Upper lobe of left lung (tissue), 6 donors: ENCODE data around the gene MED20. TPM values are rescaled to one million over a fixed set of nuclear protein-coding genes. Genes with fewer than 3 reads are reported as not detected.
A peak's percentile ranks its signal among the peaks of the same experiment; 100 is the strongest.

Experiments used
- ATAC-seq, 2 donors: fragments of 200-7000 bp; cut with Tn5 transposase; one replicate each; pipeline ENCODE4 v1.9.1; 2022; ENCODE audit warnings: mild to moderate bottlenecking in 2 of 2, moderate library complexity in 2 of 2; ENCODE audit not compliant: low FRiP score in 2 of 2
- DNase-seq, 2 donors: peaks; one replicate each; pipeline ENCODE4 v3.0.0-alpha.2; 2019 to 2020
- H3K27ac ChIP-seq, 4 donors: fragments of 200-600 bp; sonication (generic); one replicate each; pipeline ENCODE4 v1.5.1; 2016 to 2019
- H3K27me3 ChIP-seq, 4 donors: fragments of 200-600 bp; sonication (generic); one replicate each; pipeline ENCODE4 v1.5.1; 2017 to 2019
- H3K36me3 ChIP-seq, 4 donors: fragments of 200-600 bp; sonication (generic); one replicate each; pipeline ENCODE4 v1.5.1; 2016 to 2019
- H3K4me1 ChIP-seq, 4 donors: fragments of 200-600 bp; sonication (generic); one replicate each; pipeline ENCODE4 v1.5.1; 2018 to 2019
- H3K4me3 ChIP-seq, 4 donors: fragments of 200-600 bp; sonication (generic); one replicate each; pipeline ENCODE4 v1.5.1; 2017 to 2019; ENCODE audit warnings: mild to moderate bottlenecking in 2 of 4, moderate library complexity in 1 of 4
- H3K9me3 ChIP-seq, 4 donors: fragments of 200-600 bp; sonication (generic); one replicate each; pipeline ENCODE4 v1.5.1; 2018 to 2019
- EP300 ChIP-seq, 4 donors: sonication (generic); formaldehyde crosslinking; IDR thresholded peaks; one replicate each; pipeline ENCODE4 v1.5.1; 2017; ENCODE audit warnings: antibody characterized with exemption in 4 of 4, control low read depth in 2 of 4
- POLR2A ChIP-seq, 4 donors: fragments of 450-650 bp; IDR thresholded peaks; one replicate each; pipeline ENCODE4 v1.5.1; 2016 to 2017; ENCODE audit warnings: antibody characterized with exemption in 4 of 4, mild to moderate bottlenecking in 2 of 4
- POLR2AphosphoS5 ChIP-seq, 2 donors: sonication (generic); formaldehyde crosslinking; IDR thresholded peaks; one replicate each; pipeline ENCODE4 v1.5.1; 2017; ENCODE audit warnings: antibody characterized with exemption in 2 of 2
- WGBS, 2 donors: methylation state at CpG; one replicate each; pipeline ENCODE4 v1.1.5; 2017 to 2018; 5-methylcytosine and 5-hydroxymethylcytosine counted together
- total RNA-seq, 6 donors: library from RNA; depleted of rRNA in 4 of 6; stranded (reverse); fragments of >200 nt in 4 of 6; gene quantifications; one replicate each; pipeline versions ENCODE4 v1.1.0 to v1.2.1, GENCODE V29; 2016 to 2021
- TF ChIP-seq, protein P1 (sequence below), 6 experiments: fragments of 450-650 bp in 4 of 6; fragments of 200-600 bp in 2 of 6; sonication (generic) in 2 of 6; IDR thresholded peaks; one replicate each; pipeline ENCODE4 v1.5.1; 2016 to 2019; ENCODE audit warnings: antibody characterized with exemption in 6 of 6
- donor health status: DM: no; HTN: no; CAD: no; lungs with moderate emphysema.
- donor health status: DM: no; HTN: yes; CAD: no; lungs with severe emphysema.

The MED20 gene
- 10 to 100 TPM in 5 of 6 donors, 1 to 10 TPM in 1; 6.4 to 19.9 (median 15.3) TPM for total RNA-seq

GRCh38 chr6:41920921-41921711 is at the start of gene MED20, which contains the start of gene BYSL:
Gene MED20 (minus strand): TSS chr6:41921139. CDS start chr6:41921018, 121 bp downstream.
Gene BYSL (plus strand): TSS chr6:41921499. CDS start chr6:41921563, 64 bp downstream.
- peaks cover 29 to 46% (median 38%) of the 10 kb centered on the region in 4 donors for H3K4me1 ChIP-seq
- peak in 2 of 4 donors; percentile 61 to 72 for TF ChIP-seq POLR2A (IDR thresholded peaks at IDR 0.05)
- TF ChIP-seq, protein P1, sequence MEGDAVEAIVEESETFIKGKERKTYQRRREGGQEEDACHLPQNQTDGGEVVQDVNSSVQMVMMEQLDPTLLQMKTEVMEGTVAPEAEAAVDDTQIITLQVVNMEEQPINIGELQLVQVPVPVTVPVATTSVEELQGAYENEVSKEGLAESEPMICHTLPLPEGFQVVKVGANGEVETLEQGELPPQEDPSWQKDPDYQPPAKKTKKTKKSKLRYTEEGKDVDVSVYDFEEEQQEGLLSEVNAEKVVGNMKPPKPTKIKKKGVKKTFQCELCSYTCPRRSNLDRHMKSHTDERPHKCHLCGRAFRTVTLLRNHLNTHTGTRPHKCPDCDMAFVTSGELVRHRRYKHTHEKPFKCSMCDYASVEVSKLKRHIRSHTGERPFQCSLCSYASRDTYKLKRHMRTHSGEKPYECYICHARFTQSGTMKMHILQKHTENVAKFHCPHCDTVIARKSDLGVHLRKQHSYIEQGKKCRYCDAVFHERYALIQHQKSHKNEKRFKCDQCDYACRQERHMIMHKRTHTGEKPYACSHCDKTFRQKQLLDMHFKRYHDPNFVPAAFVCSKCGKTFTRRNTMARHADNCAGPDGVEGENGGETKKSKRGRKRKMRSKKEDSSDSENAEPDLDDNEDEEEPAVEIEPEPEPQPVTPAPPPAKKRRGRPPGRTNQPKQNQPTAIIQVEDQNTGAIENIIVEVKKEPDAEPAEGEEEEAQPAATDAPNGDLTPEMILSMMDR (IDR thresholded peaks at IDR 0.05) = peak; percentile 95 to 98 (median 96)
- TF ChIP-seq POLR2AphosphoS5 (IDR thresholded peaks at IDR 0.05) = peak; percentile 81 to 87
- TF ChIP-seq EP300 (IDR thresholded peaks at IDR 0.05) = no peak
- WGBS, 2 donors = 0 to 2% methylated on average over 26 to 55 of the region's 55 CpGs

DNA sequence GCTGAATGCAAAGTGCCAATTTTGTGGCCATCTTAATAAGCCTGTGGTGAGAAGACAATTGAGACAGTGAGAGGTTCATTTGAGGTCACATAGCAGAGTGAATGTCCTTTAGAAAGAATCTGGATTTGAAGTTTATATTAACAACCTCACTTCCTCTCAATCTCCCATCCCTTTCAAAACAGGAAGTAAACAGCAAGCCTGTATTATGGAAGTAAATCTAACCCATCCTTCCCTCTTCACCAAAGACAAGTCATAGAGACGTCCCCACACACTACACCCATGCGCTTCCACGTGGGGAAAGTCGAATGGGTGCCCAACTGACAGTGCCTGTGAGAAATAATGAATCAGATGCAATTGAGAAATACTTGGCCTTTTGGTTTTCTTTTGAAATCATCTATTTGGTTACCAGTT is 49.5 kb upstream of the MED20 start:
- Histone ChIP-seq H3K36me3 (no peaks in the 10 kb centered on the region), H3K27me3 (no peaks in the 10 kb centered on the region), H3K27ac (peak overlapping the region in 2 of 4 donors; percentile 8 to 17), H3K4me3 (no peak overlapping the region), H3K4me1 (peaks cover 31 to 60% (median 40%) of the 10 kb centered on the region in 4 donors), H3K9me3 (no peaks in the 10 kb centered on the region)
- WGBS, 2 donors = 25 to 42% methylated on average over 4 of the region's 4 CpGs
- TF ChIP-seq, protein P1 (IDR thresholded peaks at IDR 0.05) = no peak
- TF ChIP-seq POLR2AphosphoS5 (IDR thresholded peaks at IDR 0.05) = peak in 1 of 2 donors; percentile 27
- peak in 1 of 4 donors; percentile 11 for TF ChIP-seq EP300 (IDR thresholded peaks at IDR 0.05)
- ATAC-seq = peak in 1 of 2 donors; percentile 89
- DNase-seq = peak in 1 of 2 donors; percentile 46

More at GRCh38 chr6:41920921-41921711, at the start of gene MED20, which contains the start of gene BYSL:
- peak; percentile 95 to 97 for DNase-seq
- Histone ChIP-seq H3K27me3 (no peaks in the 10 kb centered on the region), H3K4me3 (peak within 1 kb of the TSS; percentile 70 to 81 (median 72)), H3K9me3 (no peaks in the 10 kb centered on the region), H3K27ac (peak within 1 kb of the TSS; percentile 95 to 97 (median 96)), H3K36me3 (peaks cover 0 to 9% (median 7%) of the 10 kb centered on the region in 4 donors)
- ATAC-seq = peak; percentile 97 to 98

DNA sequence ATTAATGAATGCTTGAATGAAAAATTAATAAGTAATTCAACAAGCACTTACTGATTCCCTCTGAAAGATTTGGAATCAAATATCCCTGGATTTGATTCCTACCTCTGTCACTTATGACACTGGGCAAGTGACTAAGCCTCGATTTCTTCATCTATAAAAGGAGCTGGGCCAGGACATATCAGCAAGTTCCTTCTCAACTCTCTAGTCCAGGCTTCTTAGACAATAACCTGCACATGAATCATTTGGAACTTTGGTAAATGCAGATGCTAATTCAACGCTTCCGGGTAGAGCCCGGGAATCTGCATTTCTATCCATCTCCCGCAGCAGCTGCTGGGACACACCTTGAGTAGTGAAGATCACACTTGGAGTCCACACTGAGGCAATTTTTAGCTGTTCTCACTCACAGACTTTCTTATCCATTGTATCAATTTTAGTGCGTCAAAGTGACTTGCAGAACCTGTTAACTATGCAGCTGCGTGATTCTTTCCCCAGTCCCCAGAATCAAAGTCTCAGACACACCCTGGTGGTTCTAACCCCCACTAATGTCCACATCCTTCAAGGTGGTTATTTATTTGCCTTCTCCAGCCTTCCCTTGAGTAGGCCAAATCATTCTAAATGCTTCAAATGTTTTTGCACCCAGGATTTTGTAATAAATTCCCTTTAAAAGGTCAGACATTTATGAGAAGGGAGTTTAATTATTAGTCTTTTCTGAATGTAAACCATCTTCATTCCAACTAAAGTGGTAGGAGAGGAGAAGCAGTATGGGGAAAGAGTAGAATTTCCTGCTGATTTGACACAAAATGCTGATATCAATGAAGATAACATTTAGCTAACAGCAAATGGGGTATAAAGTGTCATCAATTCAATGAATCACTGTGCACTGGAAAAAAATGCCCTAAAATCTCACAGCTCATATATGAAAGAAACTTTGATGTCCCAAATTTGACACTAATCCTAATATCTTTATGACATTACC is 46.7 kb upstream of the MED20 start:
- no peak for TF ChIP-seq POLR2AphosphoS5 (IDR thresholded peaks at IDR 0.05)
- no peak for TF ChIP-seq EP300 (IDR thresholded peaks at IDR 0.05)
- no peak for TF ChIP-seq POLR2A (IDR thresholded peaks at IDR 0.05)
- TF ChIP-seq, protein P1 (IDR thresholded peaks at IDR 0.05) = no peak
- Histone ChIP-seq H3K4me1 (peaks cover 31 to 59% (median 39%) of the 10 kb centered on the region in 4 donors), H3K9me3 (no peaks in the 10 kb centered on the region), H3K4me3 (no peak overlapping the region), H3K27ac (peak overlapping the region; percentile 48 to 65 (median 64)), H3K27me3 (no peaks in the 10 kb centered on the region), H3K36me3 (no peaks in the 10 kb centered on the region)
- peak in 1 of 2 donors; percentile 41 for DNase-seq
- 63 to 73% methylated on average over 7 of the region's 7 CpGs for WGBS, 2 donors
- peak; percentile 14 to 84 for ATAC-seq

GRCh38 chr6:41966961-41967311 is 46.0 kb upstream of the MED20 start:
- 32 to 50% methylated on average over 4 of the region's 4 CpGs for WGBS, 2 donors
- Histone ChIP-seq H3K9me3 (no peaks in the 10 kb centered on the region), H3K36me3 (no peaks in the 10 kb centered on the region), H3K4me1 (peaks cover 31 to 63% (median 39%) of the 10 kb centered on the region in 4 donors), H3K4me3 (no peak overlapping the region), H3K27ac (peak overlapping the region; percentile 48 to 65 (median 64)), H3K27me3 (no peaks in the 10 kb centered on the region)
- no peak for ATAC-seq
- peak in 1 of 2 donors; percentile 20 for DNase-seq
- TF ChIP-seq, protein P1 (IDR thresholded peaks at IDR 0.05) = no peak
- no peak for TF ChIP-seq POLR2A (IDR thresholded peaks at IDR 0.05)
- TF ChIP-seq POLR2AphosphoS5 (IDR thresholded peaks at IDR 0.05) = no peak
- no peak for TF ChIP-seq EP300 (IDR thresholded peaks at IDR 0.05)
